HuH-7.5 (cell line): ENCODE data around the gene FOXP3.

Experiments used
- DNase-seq: peaks from one replicate; pipeline ENCODE4 v3.0.0; 2011; ENCODE audit warnings: low spot score

FOXP3 gene

GRCh38 chrX:49249616-49250015 is 14.9 kb downstream of the FOXP3 start:
- DNase-seq: no peak

DNA sequence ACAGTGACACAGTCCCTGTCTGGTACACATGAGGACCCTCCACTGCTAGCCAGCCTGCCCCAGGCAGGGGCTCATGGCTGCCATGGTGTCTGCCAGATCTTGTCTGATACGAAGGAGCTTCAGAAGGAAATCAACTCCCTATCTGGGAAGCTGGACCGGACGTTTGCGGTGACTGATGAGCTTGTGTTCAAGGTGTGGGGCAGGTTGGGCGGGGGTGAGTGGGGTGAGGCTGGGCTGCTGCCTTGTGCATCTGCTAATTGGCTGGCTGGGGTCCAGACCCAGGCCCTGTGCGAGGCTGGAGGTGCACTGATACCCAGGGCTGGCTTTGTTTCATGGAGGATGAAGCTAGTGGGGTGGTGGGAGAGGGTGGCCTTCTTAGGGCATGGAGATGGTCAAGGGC is 15.4 kb downstream of the FOXP3 start:
- DNase-seq: no peak

GRCh38 chrX:49247916-49248811 is 16.3 kb downstream of the FOXP3 start:
- no peak for DNase-seq

DNA sequence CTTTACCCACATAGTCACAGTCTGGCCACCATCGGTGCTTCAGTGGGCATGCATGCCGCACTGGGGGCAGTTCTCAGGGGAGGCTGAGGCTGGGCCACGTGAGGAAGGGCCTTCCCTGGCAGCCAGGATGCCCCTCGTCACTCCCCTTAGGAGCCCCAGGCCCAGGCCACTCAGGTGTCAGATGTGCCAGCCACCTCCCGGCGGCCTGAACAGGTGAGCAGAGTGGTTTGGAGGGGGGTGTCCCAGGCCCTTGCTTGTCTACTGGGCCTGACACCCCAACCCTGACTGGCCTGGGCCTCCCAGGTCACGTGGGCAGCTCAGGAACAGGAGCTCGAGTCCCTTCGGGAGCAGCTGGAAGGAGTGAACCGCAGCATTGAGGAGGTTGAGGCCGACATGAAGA is 17.2 kb downstream of the FOXP3 start:
- no peak for DNase-seq

DNA sequence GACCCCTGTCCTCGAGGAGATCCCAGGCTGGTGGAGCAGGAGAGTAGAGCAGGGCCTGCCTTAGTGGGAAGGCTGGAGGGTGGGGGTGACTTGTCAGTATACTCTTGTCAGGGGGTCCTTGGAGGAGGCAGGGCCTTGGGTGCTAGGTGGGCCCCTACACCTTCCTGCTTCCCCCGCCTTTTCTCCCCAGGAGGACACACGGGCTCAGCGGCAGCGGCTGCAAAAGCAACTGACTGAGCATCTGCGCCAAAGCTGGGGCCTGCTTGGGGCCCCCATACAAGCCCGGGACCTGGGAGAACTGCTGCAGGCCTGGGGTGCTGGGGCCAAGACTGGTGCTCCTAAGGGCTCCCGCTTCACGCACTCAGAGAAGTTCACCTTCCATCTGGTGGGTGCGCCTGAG is 18.0 kb downstream of the FOXP3 start:
- DNase-seq: no peak

- DNase-seq: no peak
Observed at GRCh38 chrX:49244207-49244606, 20.3 kb downstream of the FOXP3 start.

- DNase-seq: no peak
Observed at GRCh38 chrX:49243166-49243565, 21.3 kb downstream of the FOXP3 start.

GRCh38 chrX:49242545-49243066 is 21.9 kb downstream of the FOXP3 start:
- DNase-seq: no peak

DNA sequence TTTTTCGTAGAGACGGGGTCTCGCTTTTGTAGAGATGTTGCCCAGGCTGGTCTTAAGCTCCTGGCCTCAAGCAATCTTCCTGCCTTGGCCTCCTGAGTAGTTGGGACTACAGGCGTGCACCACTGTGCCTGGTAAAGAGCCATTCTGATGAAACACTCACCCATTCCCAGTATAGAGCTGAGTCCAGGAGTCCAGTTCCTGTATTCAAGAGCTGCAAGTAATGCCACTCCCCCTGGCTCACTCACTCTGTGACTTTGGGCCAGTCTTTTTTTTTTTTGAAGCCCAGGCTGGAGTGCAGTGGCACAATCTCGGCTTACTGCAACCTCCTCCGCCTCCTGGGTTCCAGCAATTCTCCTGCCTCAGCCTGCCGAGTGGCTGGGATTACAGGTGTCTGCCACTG is 25.8 kb downstream of the FOXP3 start:
- no peak for DNase-seq

DNA sequence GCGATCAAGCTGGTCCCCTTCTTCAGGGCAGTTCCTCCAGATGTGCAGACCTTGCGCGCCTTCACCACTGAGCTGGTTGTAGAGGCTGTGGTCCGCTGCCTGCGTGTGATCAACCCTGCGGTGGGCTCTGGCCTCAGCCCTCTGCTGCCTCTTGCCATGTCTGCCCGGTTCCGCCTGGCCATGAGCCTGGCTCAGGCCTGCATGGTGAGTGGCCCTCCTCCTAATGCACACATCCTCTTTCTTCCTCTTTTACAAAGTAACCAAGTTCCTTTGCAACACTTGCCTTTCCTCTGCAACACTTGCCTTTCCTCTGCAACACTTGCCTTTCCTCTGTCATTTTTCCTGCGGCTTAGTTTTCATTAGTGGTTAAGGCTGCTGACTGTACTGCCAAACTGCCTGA is 27.4 kb downstream of the FOXP3 start:
- DNase-seq: no peak

GRCh38 chrX:49233887-49234555 is 30.5 kb downstream of the FOXP3 start:
- no peak for DNase-seq

DNA sequence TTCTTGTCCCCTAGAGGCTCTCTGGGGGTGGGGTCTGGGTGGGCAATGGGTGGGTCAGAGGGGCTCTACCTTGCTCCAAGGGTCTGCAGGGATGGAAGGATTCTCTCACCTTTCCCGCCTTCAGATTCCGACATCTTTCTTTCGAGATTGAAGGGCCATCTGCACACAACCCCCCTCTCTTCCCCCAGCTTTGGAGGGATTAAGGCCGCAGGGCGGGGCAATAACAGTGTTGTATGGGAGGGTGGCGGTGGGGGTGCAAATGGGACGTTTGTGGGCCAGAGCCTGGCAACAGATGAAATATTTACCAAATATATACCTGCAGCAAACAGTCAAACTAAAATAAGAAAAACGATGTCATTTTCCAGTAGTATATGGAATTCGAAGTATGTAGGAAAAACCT is 31.3 kb downstream of the FOXP3 start, which contains the start of gene CACNA1F:
CACNA1F (minus strand) TSS at position 165 of the 400 bp plus-strand sequence; CDS start at position 134, 31 bp downstream.
- no peak for DNase-seq

DNA sequence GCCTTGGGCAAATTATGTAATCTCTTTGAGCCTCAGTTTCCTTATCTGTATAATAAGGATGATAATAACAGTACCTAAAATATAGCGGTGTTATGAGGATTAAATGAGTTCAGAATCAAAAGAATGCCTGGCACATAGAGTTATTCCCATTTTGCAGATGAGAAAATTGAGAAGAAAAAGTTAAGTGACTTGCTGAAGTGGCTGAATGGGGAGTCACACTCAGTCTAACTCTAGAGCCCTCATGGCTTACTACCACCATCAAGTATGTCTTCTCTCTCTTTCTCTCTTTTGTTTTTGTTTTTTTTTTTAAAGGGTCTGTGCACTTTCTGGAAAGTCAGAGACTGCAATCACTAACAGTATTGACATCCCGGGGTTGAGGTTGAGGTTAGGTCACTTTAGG is 32.0 kb downstream of the FOXP3 start:
- no peak for DNase-seq

DNA sequence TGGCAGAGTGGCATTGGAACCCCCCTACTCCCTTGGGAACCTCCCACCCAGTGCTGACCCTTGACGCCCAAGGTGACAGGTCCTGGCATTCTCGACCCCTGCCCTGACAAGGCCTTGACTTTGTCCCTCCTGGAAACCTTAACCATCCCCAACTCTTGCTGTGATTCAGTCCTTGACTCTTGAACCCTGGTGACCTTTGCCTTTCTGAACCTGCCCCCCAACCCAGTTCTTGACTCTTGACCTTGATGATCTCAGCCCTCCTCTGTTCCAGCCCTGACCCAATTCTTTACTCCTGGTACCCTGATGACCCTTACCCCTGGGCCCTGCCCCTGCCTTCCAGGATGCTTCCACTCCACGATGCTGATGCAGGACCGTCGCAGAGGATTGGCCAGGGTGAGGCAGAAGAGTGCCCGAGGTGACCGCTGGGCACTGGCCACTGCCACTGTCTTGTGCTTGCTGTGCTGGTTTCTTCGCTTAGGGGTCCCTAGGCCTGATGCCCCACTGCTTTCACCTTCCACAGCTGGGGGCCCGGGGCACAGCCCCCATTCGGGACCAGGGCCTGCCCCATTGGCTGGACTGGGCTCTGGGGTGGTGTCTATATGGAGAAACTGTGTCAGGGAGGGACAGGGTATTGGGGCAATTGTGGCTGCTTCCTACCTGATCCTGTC is 33.0 kb downstream of the FOXP3 start:
- no peak for DNase-seq

- no peak for DNase-seq
Observed at GRCh38 chrX:49230500-49231232, 33.8 kb downstream of the FOXP3 start.

DNA sequence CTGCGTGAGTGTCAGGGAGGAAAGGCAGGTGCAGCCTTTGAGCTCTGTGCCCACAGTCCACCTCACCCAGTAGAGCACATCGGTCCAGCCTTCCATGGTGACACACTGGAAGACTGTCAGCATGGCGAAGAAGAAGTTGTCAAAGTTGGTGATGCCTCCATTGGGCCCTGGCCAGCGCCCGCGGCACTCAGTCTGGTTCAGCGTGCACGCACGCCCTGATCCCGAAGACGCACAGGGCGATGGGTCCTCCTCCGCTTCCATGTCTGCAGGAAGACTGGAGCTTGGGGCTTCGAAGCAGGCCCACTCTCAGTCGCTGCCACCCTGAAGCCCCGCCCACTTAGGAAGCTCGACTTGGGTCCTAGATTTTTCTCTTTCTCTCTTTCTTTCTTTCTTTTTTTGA is 36.3 kb downstream of the FOXP3 start:
- DNase-seq: no peak

GRCh38 chrX:49227726-49228125 is 36.8 kb downstream of the FOXP3 start:
- DNase-seq: no peak

GRCh38 chrX:49226946-49227345 is 37.6 kb downstream of the FOXP3 start:
- no peak for DNase-seq

DNA sequence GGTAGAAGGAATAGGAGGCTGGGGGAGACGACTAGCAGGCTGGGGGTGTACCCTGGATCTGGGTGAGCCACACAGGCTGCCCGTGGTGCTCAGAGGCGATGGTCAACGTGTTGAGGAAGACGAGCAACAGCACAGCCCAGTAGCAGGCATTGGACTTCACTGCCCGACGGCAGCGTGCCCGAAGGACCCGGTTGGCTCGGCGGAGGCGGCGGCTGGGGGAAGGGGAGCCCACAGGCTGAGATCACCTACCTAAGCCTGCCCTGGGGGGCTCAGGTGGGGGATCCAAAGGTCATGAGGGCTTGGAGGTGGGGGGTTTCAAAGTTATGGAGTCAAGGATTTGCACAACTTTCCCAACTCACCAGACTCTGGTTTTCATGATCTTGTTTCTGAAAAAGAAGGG is 38.7 kb downstream of the FOXP3 start:
- DNase-seq: no peak

DNA sequence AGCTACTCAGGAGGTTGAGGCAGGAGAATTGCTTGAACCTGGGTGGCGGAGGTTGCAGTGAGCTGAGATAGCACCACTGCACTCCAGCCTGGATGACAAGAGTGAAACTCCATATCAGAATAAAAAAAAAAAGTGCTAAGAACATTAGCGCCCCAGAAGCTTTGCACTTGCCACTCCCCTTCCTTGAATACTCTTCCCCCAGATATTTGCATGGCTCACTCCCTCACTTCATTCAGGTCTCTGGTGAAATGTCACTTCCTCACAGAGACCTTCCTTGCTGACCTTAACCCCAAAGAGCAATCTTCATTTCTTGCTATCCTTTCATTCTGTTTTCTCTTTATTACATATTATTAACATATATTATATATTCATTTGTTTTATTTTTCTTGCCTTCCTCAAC is 42.6 kb downstream of the FOXP3 start:
- no peak for DNase-seq

DNA sequence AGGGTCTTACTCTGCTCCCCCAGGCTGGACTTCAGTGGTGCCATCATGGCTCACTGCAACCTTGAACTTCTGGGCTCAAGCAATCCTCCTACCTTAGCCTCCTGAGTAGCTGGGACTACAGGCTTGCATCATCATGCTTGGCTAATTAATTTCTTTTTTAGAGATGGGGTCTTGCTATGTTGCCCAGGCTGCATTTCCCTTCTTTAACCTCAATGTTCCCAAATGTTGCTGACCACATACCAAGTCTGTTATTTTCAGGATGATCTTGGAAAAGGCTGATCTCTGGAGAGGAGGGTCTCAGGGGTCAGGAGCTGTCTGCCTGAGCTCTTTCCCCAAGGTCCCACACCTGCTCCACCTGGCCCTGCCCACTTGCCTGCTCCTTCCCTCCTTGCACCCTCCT is 44.4 kb downstream of the FOXP3 start:
- DNase-seq: no peak

- no peak for DNase-seq
Observed at GRCh38 chrX:49214996-49215526, 49.4 kb downstream of the FOXP3 start.
